ENCODE data around the gene VAC14.
A peak's percentile ranks its signal among the peaks of the same experiment; 100 is the strongest.
"Not testable (repeated sequence)": the region's sequence is repeated elsewhere in the genome, so short reads cannot be mapped to it uniquely, and the experiment has no call there.

The VAC14 gene

DNA sequence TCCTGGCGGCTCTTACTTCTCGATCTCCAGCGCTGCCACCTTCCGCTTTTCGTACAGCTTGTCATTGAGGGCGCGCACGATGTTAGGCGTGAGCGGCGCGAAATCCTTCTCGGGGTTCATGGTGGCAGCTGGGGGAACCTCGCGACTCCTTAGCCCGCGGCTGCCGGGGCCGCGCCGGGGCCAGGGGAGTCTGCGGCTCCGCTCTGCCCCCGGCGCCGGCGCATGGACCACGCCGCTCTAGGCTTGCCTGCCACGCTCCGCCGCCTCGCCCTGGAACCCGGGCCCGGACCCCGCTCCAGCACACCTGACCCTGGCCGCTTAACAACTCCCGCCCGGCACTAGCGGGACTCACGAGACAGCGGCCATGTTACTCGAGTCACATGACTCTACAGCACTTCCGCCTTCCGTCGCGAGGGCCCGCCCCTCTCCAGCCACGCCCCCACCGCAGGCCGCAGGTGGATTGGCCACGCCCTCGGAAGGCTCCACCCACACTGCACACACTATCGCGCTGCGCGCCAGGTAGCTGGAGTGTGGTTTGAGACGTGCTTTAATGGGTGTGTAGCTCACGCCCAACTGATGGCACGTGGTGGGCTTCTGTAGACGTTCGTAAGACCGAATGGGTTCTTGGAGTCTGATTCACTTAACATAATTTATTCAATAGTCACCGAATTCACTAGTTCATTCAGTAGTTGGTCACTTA lies at the start of gene VAC14:
Gene VAC14, minus strand, starts transcription at position 378 of the 700 bp plus-strand sequence. Its CDS starts 258 bp downstream, at position 120.
- DNase-seq = peak; percentile 88

DNA sequence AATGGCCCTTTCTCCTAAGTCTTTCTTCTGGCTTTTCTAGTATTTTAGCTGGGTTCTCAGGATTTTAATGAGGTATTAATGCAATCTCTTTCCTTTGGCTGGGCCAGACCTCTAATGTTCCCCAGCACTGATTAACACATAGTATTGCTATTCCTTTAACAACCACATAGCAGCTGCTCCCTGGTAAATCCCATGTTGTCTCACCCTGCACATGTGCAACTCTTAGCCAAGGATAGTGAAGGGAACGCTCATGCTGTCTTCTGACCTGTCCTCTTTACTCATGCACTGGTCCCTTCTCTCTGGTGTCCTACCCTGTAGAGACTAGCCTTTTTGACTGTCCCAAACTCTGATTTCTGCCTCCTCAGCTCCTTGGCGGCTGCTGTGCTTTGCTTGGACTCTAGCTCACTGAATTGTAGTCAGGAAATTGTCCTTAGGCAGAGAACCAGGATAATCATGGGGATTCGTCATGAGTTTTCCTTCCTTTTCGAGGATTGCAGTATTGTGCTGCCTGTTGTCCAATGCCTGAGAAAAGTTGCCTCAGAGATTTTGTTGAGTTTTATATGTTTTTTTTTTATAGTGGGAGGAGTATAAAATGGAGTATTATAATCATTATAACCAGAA lies 22.6 kb upstream of the VAC14 start:
- not testable (repeated sequence) for DNase-seq

GRCh38 chr16:70822734-70823133 lies 21.8 kb upstream of the VAC14 start:
- DNase-seq = not testable (repeated sequence)

DNA sequence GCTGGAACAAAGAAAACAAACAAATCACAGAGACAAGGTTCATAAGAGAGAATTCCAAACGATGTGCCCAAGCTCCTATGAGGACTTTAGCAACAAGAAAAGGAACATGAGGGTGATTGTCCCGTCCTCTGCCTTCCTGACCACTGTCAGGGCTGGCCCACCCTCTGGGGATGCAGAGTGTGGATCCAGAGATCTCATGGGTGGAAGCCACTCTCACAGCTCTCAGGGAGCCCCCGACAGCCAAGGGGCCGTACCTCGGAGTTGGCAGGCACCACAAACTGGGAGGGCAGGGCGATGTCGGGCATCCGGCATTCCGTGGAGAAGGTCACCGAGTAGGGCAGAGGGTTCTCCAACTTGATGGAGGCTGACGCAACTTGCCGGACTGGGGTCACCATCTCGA lies 17.1 kb upstream of the VAC14 start:
- not testable (repeated sequence) for DNase-seq

DNA sequence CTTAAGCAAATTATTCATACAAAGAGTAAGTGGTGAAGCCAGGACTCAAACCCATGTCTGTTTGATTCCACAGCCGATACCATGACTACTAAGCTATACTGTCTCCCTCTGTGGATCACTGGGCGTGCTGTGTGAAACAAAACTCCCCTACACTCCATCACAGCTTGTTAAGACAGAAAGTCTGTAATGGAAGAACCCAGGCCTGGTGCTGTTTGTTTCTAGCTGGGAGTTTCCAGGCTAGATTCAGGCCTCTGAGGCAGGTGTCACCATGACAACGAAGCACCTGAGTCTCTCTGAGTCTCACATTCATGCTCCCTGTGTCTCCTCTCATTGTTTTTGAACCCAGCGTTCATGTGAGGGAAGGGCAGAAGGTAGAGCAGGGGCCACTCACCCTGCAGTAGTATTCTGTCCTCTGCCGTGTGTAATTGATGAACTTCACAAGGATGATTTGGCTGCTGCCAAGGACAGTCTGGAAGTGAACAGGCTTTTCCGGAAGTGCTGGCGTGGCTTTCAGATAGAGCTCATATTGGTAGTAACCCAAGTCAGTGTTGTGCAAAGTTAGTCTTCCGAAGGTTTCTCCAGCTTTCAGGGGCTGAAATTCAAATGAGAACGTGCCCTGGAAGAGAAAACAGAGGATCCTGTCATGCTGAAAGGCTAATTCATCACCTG lies 8.6 kb upstream of the VAC14 start:
- no peak for DNase-seq

DNA sequence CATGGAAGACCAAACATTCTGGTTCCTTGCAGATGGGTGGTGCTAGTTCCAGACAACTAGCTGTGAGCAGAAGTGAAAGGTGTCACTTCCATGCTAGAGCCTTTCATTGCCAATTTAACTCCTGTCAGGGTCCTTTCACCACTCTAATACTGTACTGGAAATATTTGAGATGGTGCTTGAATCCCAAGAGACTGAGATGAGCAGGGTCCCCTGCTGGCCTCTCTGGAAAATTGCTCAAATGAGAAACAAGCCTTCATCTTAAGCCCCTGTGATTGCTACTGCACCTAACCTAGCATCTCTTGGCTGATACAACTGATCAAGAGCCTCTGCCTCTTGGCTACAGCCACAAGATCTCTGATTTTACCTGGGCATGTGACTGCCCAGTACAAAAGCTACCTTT lies 7.4 kb upstream of the VAC14 start:
- DNase-seq = no peak

DNA sequence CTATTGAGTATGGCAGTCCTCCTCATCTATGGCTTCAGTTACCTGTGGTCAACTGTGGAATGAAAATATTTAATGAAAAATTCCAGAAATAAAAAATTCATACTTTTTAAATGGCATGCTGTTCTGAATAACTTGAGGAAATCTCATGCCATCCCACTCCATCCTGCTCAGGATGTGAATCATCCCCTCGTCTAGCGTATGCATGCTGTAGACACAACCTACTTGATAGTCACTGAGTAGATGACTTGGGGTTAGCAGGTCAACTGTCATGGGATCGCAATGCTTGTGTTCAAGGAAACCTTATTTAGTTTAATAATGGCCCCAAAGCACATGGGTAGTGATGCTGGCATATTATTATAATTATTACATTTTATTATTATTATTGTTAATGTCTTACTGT lies 4.8 kb upstream of the VAC14 start:
- DNase-seq = no peak

DNA sequence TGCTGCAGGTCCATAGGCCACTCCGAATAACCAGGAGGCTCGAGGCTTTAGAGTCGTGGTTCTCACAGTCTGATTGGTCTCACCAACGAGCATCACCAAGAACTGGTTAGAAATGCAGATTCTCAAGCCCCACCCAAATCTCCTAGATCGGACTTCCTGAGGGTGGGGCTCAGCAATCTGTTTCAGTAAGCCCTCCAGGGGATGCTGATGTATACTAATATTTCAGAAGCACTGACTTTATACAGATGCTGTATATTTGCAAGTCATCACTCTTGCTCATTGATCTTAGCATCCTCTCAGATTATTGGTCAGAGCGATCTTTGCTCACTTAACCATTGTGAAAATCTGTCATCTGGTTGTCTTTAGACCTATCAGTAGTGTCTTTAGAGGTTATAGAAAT lies 4.4 kb upstream of the VAC14 start:
- DNase-seq = no peak

DNA sequence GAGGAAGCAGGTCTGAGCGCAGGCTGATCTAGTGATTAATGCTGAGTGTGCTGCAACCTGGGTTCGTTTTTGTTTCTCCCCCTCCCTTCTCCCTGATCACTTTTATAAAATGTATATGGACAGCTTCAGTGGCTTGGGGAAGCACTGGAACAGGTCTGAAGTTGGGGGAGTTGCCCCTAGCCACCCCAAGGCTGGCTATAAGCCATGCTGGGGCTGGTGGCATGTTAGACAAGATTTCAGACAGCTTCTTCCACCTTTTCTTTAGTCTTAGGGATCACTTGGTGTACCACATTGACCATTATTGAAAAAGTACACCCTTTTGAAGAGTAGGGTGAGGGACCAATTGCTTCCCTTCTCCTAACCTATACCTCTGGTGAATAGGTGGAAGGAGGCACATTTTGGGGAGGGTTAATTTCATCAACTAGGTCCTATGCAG lies 3.8 kb upstream of the VAC14 start:
- DNase-seq = no peak

GRCh38 chr16:70804153-70804733 lies 3.3 kb upstream of the VAC14 start:
- DNase-seq = no peak

DNA sequence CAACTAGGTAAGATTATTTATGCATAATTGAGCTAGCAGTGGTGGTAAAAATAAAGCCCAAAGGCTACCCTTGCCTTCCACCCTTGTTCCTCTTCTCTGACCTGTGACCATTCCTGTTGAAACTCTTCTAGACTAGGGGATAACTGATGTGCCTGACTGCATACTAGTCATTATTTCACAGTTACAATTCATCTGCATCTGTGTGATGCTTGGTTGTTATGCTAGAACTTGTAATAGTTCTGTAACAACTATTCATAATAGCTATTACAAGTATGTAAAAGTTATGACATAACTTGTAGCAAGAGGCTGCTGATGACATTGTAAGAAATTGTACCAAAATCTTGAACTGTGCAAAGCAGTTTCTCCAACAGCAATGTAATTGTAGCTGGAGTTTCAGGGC lies 2.4 kb upstream of the VAC14 start:
- DNase-seq = no peak

- no peak for DNase-seq
These were observed 653 bp upstream of the VAC14 start for GRCh38 chr16:70801611-70802010.

GRCh38 chr16:70800311-70800710 lies 647 bp downstream of the VAC14 start:
- no peak for DNase-seq

- DNase-seq = no peak
These were observed 4.7 kb downstream of the VAC14 start for GRCh38 chr16:70796301-70796700.

DNA sequence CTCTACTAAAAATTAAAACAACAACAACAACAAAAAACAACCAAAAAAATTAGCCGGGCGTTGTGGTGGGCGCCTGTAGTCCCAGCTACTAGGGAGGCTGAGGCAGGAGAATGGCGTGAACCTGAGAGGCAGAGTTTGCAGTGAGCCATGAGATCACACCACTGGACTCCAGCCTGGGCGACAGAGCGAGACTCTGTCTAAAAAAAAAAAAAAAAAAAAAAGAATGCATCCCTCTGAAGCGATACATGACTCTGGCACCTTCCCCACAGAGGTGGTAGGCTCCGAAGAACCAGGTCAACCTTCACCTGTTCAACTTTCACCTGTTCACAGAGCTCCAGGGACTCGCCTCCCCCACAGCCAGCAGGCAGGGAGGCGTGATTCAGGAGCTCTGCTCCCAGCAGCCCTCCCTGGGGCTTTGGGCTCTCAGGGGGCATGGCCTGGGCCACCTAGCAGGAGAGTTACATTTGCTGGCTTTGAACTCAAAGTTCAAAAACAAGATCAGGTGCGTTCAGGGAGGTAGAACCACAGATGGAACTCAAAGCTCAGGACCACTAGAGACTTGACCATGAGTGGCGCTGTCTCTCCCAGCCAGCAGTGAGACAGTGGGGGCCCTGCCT lies 5.6 kb downstream of the VAC14 start:
- DNase-seq = no peak

GRCh38 chr16:70793851-70794502 lies 7.0 kb downstream of the VAC14 start:
- no peak for DNase-seq

DNA sequence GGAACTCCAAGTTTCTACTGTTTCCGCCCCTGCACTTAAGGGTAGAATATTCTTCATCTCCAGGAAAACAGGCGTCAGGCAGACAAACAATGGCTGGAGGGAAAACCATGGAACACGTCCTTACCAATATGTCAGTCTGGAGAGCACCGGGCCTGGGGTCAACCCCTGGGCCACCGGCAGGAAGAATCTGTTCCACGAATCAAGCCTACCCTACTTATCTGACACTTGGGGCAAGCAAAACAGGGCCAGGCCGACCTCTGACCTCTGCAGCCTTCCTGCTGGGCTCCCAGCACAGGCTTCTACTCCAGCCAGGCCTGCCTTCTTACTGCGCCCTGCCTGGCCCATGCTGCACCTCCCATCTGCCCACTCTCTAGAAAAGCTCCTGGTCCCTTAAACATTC lies 10.1 kb downstream of the VAC14 start:
- no peak for DNase-seq

GRCh38 chr16:70789595-70790447 lies 11.1 kb downstream of the VAC14 start:
- DNase-seq = no peak

- DNase-seq = no peak
These were observed 12.0 kb downstream of the VAC14 start for GRCh38 chr16:70788668-70789594.

DNA sequence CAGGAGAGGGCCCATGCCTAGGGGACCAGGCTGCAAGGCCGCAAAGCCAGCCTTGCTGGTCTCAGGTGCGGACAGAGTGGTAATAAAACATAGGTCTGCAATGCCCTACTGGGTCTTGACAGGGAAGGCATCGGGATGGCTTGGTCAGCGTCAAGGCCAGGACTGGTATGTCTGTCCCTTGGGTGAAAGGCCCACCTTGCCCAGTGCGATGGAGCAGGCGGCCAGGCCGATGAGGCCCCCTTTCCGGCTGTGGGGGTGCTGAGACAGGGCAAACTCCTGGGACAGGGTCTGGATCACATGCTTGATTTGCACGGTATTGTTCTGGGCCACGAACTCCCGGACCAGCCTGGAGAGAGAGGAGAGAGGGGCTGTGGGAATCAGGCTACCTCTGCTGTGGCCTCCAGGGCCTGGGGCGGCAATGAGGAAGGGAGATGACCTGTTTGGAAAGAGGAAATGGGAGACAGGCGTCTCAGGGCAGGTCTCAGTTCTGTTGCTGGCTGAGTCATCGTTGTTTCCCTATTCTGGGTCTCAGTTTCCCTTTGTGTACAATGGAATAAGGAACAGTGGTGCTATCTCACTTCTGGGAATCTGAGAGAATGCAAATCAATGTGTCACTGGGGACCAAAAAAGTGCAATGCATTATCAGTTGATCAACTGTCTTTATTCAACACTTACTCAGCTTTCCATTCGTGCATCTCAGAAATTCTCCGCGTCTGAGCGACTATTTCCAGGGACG lies 14.8 kb downstream of the VAC14 start:
- no peak for DNase-seq
